ENCODE data around the gene DTNB.

DNA sequence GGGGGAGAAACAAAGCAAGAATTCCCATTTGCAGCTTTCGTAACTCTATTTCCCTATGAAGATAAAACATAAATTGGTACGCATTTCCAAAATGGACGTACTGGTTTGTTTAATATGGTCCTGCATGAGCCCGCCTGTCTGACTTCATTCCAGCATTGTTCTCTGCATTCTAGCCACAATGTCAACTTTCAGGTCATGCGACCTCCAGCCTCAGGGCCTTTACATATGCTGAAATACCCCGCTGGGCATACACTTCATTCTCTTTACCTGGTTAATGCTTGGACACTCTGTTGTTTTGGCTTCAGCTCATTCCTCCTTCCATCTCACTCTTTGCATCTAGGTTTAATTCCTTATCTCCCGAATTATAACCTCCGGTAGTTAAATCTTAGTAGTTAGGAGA, 227.9 kb downstream of the DTNB start:
- TF ChIP-seq EP300 (conservative IDR thresholded peaks at IDR 0.05; ENCODE audit: poor library complexity, severe bottlenecking) (no peak), POLR2AphosphoS5 (IDR thresholded peaks at IDR 0.05) (no peak), RAD21 (conservative IDR thresholded peaks at IDR 0.05) (no peak), EZH2 (IDR thresholded peaks at IDR 0.05; ENCODE audit: borderline replicate concordance, insufficient read depth, low read length, poor library complexity, severe bottlenecking) (no peak), SMC3 (conservative IDR thresholded peaks at IDR 0.05; ENCODE audit: poor library complexity) (no peak)
- TF ChIP-seq, protein P1, sequence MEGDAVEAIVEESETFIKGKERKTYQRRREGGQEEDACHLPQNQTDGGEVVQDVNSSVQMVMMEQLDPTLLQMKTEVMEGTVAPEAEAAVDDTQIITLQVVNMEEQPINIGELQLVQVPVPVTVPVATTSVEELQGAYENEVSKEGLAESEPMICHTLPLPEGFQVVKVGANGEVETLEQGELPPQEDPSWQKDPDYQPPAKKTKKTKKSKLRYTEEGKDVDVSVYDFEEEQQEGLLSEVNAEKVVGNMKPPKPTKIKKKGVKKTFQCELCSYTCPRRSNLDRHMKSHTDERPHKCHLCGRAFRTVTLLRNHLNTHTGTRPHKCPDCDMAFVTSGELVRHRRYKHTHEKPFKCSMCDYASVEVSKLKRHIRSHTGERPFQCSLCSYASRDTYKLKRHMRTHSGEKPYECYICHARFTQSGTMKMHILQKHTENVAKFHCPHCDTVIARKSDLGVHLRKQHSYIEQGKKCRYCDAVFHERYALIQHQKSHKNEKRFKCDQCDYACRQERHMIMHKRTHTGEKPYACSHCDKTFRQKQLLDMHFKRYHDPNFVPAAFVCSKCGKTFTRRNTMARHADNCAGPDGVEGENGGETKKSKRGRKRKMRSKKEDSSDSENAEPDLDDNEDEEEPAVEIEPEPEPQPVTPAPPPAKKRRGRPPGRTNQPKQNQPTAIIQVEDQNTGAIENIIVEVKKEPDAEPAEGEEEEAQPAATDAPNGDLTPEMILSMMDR (IDR thresholded peaks at IDR 0.05; ENCODE audit: poor library complexity, severe bottlenecking): no peak
- TF ChIP-seq, protein P2, sequence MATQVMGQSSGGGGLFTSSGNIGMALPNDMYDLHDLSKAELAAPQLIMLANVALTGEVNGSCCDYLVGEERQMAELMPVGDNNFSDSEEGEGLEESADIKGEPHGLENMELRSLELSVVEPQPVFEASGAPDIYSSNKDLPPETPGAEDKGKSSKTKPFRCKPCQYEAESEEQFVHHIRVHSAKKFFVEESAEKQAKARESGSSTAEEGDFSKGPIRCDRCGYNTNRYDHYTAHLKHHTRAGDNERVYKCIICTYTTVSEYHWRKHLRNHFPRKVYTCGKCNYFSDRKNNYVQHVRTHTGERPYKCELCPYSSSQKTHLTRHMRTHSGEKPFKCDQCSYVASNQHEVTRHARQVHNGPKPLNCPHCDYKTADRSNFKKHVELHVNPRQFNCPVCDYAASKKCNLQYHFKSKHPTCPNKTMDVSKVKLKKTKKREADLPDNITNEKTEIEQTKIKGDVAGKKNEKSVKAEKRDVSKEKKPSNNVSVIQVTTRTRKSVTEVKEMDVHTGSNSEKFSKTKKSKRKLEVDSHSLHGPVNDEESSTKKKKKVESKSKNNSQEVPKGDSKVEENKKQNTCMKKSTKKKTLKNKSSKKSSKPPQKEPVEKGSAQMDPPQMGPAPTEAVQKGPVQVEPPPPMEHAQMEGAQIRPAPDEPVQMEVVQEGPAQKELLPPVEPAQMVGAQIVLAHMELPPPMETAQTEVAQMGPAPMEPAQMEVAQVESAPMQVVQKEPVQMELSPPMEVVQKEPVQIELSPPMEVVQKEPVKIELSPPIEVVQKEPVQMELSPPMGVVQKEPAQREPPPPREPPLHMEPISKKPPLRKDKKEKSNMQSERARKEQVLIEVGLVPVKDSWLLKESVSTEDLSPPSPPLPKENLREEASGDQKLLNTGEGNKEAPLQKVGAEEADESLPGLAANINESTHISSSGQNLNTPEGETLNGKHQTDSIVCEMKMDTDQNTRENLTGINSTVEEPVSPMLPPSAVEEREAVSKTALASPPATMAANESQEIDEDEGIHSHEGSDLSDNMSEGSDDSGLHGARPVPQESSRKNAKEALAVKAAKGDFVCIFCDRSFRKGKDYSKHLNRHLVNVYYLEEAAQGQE (IDR thresholded peaks at IDR 0.05; ENCODE audit: borderline replicate concordance): no peak
